Prostate gland (tissue), 2 donors: ENCODE measurements around the gene VCPKMT. TPM values are rescaled to one million over a fixed set of nuclear protein-coding genes. Genes with fewer than 3 reads are reported as not detected.

Source experiments
- DNase-seq: peaks from one replicate; pipeline ENCODE4 v3.0.0-alpha.2; 2019; ENCODE audit warnings: low spot score
- H3K27ac ChIP-seq, 2 donors: fragments of 200-600 bp; sonication (generic); 2 replicates each; pipeline ENCODE4 v1.5.1; 2017 to 2019
- H3K27me3 ChIP-seq: fragments of 200-600 bp; sonication (generic); replicated peaks from 2 replicates; pipeline ENCODE4 v1.5.1; 2019; ENCODE audit not compliant: insufficient read depth
- H3K36me3 ChIP-seq, 2 donors: fragments of 200-600 bp; sonication (generic); 1 replicate in 1 of 2; 2 replicates in 1 of 2; pipeline versions ENCODE4 v1.5.1 to v1.8.1; 2017 to 2019
- H3K4me1 ChIP-seq: fragments of 200-600 bp; sonication (generic); replicated peaks from 2 replicates; pipeline ENCODE4 v1.5.1; 2019
- H3K4me3 ChIP-seq, 2 donors: fragments of 200-600 bp; sonication (generic); 2 replicates each; pipeline ENCODE4 v1.5.1; 2017 to 2019
- H3K9me3 ChIP-seq: fragments of 200-600 bp; sonication (generic); 2 replicates; pipeline ENCODE4 v1.5.1; 2017
- POLR2A ChIP-seq: fragments of 450-650 bp; IDR thresholded peaks from one replicate; pipeline ENCODE4 v1.6.1; 2016; ENCODE audit warnings: antibody characterized with exemption, mild to moderate bottlenecking
- POLR2AphosphoS5 ChIP-seq: sonication (generic); formaldehyde crosslinking; IDR thresholded peaks from one replicate; pipeline ENCODE4 v1.6.1; 2017; ENCODE audit warnings: antibody characterized with exemption
- WGBS: methylation state at CpG from one replicate; pipeline ENCODE4 v1.1.5; 2018; 5-methylcytosine and 5-hydroxymethylcytosine counted together
- intact Hi-C: fragments of 100-400 bp; cut with DNase I; formaldehyde crosslinking; loops from one replicate; pipeline ENCODE4 v1.14.2; 2022
- total RNA-seq, 2 donors: library from RNA; depleted of rRNA; stranded (reverse); fragments of >200 nt; gene quantifications; one replicate each; pipeline ENCODE4 v1.1.0, GENCODE V29; 2016
- TF ChIP-seq, protein P1 (sequence below), 4 experiments: fragments of 200-600 bp in 2 of 4; fragments of 450-650 bp in 2 of 4; sonication (generic) in 2 of 4; IDR thresholded peaks; 1 replicate in 3 of 4; 2 replicates in 1 of 4; pipeline ENCODE4 v1.5.1; 2016 to 2019; ENCODE audit warnings: antibody characterized with exemption in 4 of 4, mild to moderate bottlenecking in 2 of 4, moderate library complexity in 2 of 4

VCPKMT gene
- total RNA-seq, 2 donors from 2014 or later = 6.1 to 6.4 TPM

DNA sequence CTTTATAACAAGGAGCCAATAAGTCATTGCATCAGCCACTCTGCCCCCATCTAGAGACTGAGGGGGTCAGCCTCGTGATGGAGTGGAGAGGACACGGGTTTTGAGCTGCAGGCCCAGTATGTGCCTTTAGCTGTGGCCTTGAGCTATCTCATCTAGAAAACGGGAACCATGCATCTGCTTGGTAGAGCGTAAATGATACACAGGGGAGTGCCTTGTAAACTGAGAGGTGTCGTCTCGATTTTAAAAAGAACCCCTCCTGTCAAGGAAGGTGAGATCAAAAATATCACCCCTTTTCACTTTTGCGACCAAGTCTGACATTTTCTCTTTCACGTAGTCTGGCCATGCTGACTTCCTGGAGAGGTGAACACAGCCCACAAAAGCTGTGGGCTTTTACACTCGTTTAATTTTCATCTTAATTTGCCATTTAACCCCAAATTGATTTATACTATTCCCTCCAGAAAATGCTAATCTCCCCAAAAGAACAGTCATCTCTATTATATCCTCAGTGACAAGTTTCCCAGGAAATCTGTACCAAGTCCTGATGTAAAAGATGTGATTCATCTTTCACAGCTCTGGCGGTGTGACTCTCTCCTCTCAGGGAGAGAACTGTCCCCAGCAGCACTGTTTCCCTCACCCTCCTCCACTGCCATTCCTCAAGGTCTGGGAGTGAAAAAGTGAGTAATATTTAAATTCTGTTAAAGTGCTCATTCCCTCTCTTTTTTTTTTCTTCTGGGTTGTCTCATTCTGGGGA lies 30.6 kb downstream of the VCPKMT start:
- TF ChIP-seq, protein P1, sequence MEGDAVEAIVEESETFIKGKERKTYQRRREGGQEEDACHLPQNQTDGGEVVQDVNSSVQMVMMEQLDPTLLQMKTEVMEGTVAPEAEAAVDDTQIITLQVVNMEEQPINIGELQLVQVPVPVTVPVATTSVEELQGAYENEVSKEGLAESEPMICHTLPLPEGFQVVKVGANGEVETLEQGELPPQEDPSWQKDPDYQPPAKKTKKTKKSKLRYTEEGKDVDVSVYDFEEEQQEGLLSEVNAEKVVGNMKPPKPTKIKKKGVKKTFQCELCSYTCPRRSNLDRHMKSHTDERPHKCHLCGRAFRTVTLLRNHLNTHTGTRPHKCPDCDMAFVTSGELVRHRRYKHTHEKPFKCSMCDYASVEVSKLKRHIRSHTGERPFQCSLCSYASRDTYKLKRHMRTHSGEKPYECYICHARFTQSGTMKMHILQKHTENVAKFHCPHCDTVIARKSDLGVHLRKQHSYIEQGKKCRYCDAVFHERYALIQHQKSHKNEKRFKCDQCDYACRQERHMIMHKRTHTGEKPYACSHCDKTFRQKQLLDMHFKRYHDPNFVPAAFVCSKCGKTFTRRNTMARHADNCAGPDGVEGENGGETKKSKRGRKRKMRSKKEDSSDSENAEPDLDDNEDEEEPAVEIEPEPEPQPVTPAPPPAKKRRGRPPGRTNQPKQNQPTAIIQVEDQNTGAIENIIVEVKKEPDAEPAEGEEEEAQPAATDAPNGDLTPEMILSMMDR (IDR thresholded peaks at IDR 0.05) = no peak
- TF ChIP-seq POLR2AphosphoS5 (no peak), POLR2A (no peak)
- no peak overlapping the region for H3K4me3 ChIP-seq
- intact Hi-C loops = no loop called here
- H3K4me1 ChIP-seq = no peaks in the 10 kb centered on the region
- no peaks in the 10 kb centered on the region for H3K27me3 ChIP-seq
- 83% methylated on average over 10 of the region's 10 CpGs for WGBS
- H3K36me3 ChIP-seq = no peaks in the 10 kb centered on the region
- H3K27ac ChIP-seq = no peak overlapping the region
- DNase-seq = no peak
- no peaks in the 10 kb centered on the region for H3K9me3 ChIP-seq

DNA sequence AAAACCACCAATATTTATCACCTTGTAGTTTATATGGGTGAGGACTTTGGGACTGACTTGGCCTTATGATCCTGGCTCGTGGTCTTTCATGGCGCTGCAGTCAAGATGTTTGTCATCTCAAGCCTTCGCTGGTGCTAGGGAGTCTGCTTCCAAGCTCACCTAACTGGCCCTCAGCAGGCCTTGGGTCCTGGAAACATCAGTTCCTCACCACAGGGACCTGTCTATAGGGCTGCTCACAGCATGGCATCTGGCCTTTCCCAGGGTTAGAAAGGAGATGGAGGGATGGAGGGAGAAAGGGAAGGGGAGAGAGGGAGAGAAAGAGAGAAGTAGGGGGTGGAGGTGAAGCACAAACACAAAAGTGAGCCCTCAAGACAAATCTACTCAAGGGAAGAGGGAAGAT lies 31.7 kb downstream of the VCPKMT start:
- H3K27ac ChIP-seq = no peak overlapping the region
- no peaks in the 10 kb centered on the region for H3K36me3 ChIP-seq
- DNase-seq = no peak
- no peaks in the 10 kb centered on the region for H3K4me1 ChIP-seq
- no peak overlapping the region for H3K4me3 ChIP-seq
- TF ChIP-seq, protein P1 (IDR thresholded peaks at IDR 0.05) = no peak
- WGBS = 97% methylated on average over 3 of the region's 3 CpGs
- no peaks in the 10 kb centered on the region for H3K27me3 ChIP-seq
- H3K9me3 ChIP-seq = no peaks in the 10 kb centered on the region
- intact Hi-C loops = no loop called here

DNA sequence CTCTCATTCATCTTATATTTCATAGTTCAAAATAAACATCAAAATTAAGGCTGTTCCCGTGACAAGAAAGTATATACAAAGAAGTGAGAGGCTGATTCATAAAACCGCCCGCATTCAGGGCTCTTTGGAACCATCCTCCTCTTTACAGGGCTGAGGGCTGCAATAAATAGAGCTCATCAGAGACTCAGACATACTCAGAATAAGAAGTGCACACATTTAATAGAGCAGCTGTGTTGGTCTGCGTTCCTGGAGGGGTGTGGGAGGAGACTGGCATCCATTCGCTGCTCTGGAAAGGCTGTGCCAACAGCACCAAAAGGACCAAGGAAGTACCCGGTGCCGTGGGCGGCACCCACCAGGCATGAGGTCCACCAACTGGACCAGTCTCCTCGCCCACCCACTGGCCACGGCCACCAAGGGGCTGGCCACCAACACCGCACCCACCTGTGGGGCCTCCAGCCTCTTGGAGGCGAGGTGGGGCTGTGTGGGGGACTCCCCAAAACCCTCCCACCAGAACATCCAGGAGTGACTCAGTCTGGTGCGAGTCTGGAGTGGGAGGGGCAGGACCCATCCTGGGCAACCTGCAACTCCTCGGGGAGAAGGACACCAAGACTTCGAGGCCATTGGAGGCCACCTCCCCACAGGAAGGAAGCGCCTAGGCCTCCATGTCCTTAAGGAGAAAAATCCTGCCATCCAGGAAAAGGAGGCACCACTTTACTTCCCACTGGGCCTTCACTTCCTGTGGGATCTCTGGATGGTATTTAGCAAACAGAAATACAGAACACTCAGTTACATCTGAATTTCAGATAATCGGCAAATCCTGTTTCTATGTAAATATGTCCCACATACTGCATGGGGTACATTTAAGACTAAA lies 32.7 kb downstream of the VCPKMT start:
- H3K4me3 ChIP-seq = no peak overlapping the region
- H3K27ac ChIP-seq = peak overlapping the region in 1 of 2 donors; percentile 14
- intact Hi-C loops = no loop called here
- H3K27me3 ChIP-seq = no peaks in the 10 kb centered on the region
- H3K4me1 ChIP-seq = no peaks in the 10 kb centered on the region
- H3K36me3 ChIP-seq = no peaks in the 10 kb centered on the region
- TF ChIP-seq POLR2AphosphoS5 (no peak), POLR2A (no peak)
- TF ChIP-seq, protein P1 (IDR thresholded peaks at IDR 0.05) = no peak
- 70% methylated on average over 17 of the region's 17 CpGs for WGBS
- H3K9me3 ChIP-seq = no peaks in the 10 kb centered on the region
- no peak for DNase-seq

DNA sequence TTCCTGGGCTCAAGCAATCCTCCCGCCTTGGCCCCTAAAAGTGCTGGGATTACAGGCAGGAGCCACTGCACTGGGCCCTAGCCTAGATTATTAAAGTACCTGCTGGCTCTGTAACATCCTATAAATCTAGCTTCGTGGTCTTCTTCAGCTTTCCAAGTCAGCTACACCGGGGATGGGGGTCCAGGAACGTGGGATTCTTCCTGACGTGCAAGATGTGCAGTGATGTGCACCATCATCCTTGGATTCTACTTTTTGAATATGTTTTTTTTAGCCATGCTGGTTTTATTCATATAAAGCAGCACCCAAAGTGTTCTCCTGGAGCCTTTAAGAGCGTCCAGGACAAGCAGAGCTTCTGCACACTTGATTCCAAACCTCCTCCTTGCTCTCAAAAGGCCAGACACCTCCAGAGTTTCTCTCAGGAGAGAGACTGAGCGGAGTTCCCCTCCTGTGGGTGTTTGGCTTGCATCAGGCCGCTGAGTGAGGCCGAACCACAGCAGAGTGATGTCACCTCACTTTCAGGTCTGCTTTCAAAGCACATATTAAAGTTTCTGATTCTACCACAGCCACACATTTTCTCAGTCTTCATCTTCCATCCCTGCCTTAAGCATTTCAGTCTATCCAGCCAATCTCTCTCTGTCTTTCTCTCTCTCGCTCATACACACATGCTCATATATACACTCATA lies 33.4 kb downstream of the VCPKMT start:
- no peaks in the 10 kb centered on the region for H3K27me3 ChIP-seq
- 70% methylated on average over 10 of the region's 10 CpGs for WGBS
- no peak overlapping the region for H3K27ac ChIP-seq
- H3K4me1 ChIP-seq = no peaks in the 10 kb centered on the region
- intact Hi-C loops = no loop called here
- no peak for TF ChIP-seq POLR2A
- TF ChIP-seq, protein P1 (IDR thresholded peaks at IDR 0.05) = no peak
- no peak for TF ChIP-seq POLR2AphosphoS5
- no peaks in the 10 kb centered on the region for H3K36me3 ChIP-seq
- H3K9me3 ChIP-seq = no peaks in the 10 kb centered on the region
- H3K4me3 ChIP-seq = no peak overlapping the region
- DNase-seq = no peak
